K562 (cell line): ENCODE measurements around the gene ZNF862. TPM values are rescaled to one million over a fixed set of nuclear protein-coding genes. Genes with fewer than 3 reads are reported as not detected.

Experiments used
- ATF2 ChIP-seq: sonication (generic); formaldehyde crosslinking; IDR thresholded peaks from 2 replicates; pipeline ENCODE4 v1.8.1; 2022; ENCODE audit warnings: missing genetic modification reagents
- CBX1 ChIP-seq: sonication (generic); IDR thresholded peaks from 2 replicates; pipeline ENCODE4 v1.6.1; 2016; ENCODE audit warnings: antibody characterized with exemption, low read depth, mild to moderate bottlenecking
- FOSL1 ChIP-seq: fragments of 200-800 bp; sonication (Bioruptor generic); conservative IDR thresholded peaks from 2 replicates; pipeline ENCODE4 v1.6.1; 2016; ENCODE audit warnings: missing genetic modification characterization, missing compliant biosample characterization
- HOMEZ ChIP-seq: fragments of 250-450 bp; sonication (Bioruptor Pico); IDR thresholded peaks from 2 replicates; pipeline ENCODE4 v1.4.0; 2020; ENCODE audit warnings: mild to moderate bottlenecking, moderate library complexity
- RCOR1 ChIP-seq, 2 experiments: IDR thresholded peaks; 2 replicates each; pipeline ENCODE4 v1.6.1; 2012; ENCODE audit warnings: low read depth in 2 of 2, low read length in 2 of 2, borderline replicate concordance in 1 of 2, improper control_type of control experiment in 1 of 2
- RREB1 ChIP-seq: fragments of 250-450 bp; sonication (Bioruptor Pico); IDR thresholded peaks from 2 replicates; pipeline ENCODE4 v1.4.0; 2020
- SIN3B ChIP-seq: fragments of 450-650 bp; IDR thresholded peaks from 2 replicates; pipeline ENCODE4 v1.6.1; 2017; ENCODE audit warnings: low read depth, mild to moderate bottlenecking, moderate library complexity
- TCF3 ChIP-seq: sonication (generic); formaldehyde crosslinking; IDR thresholded peaks from 2 replicates; pipeline ENCODE4 v1.4.0; 2020; ENCODE audit warnings: mild to moderate bottlenecking, missing genetic modification reagents
- ZBTB26 ChIP-seq: fragments of 450-650 bp; formaldehyde crosslinking; IDR thresholded peaks from 2 replicates; pipeline ENCODE4 v1.4.0; 2022; ENCODE audit warnings: missing genetic modification characterization
- ZFP1 ChIP-seq: fragments of 450-650 bp; formaldehyde crosslinking; IDR thresholded peaks from 2 replicates; pipeline ENCODE4 v1.4.0; 2020; ENCODE audit warnings: mild to moderate bottlenecking, mixed read lengths
- ZNF280A ChIP-seq: fragments of 450-650 bp; IDR thresholded peaks from 2 replicates; pipeline ENCODE4 v1.6.1; 2018; ENCODE audit warnings: mild to moderate bottlenecking, low read depth; ENCODE audit not compliant: partially characterized antibody
- polyA plus RNA-seq, 8 experiments: library from polyadenylated mRNA; depleted of rRNA in 4 of 8; stranded (reverse) in 5 of 8; unstranded in 3 of 8; fragments of >200 nt; fragmentation: Nextera tagmentation in 2 of 8; fragmentation: Illumina TruSeq in 1 of 8; extraction: Ambion mirVana in 2 of 8; extraction: Trizol in 1 of 8; gene quantifications; 2 replicates each; pipeline versions ENCODE4 v1.2.1 to v1.2.3, GENCODE V29; 2011 to 2014; ENCODE audit warnings: inconsistent platforms in 1 of 8, missing spikeins in 1 of 8
- total RNA-seq, 7 experiments: library from RNA; depleted of rRNA in 6 of 7; stranded (reverse); fragments of >200 nt in 6 of 7; fragmentation: Illumina TruSeq in 2 of 7; extraction: Trizol in 2 of 7; gene quantifications; 2 replicates each; pipeline versions ENCODE4 v1.2.1 to v1.2.3, GENCODE V29; 2011 to 2021; ENCODE audit warnings: low replicate concordance in 1 of 7

Gene ZNF862
- total and polyA plus RNA-seq, 9 of the 15 experiments (the other 6 are each of a cell fraction or from before 2014, with no cell fraction given), result 1.1 to 3.9 (median 2.6) TPM

GRCh38 chr7:149855361-149856305 lies 17.5 kb downstream of the ZNF862 start (continued):
- no peak for TF ChIP-seq TCF3 (CRISPR knock-in tag)
- TF ChIP-seq ZFP1 (CRISPR knock-in tag), result no peak
- peak; percentile 66; the same call in 1 of the 2 replicates for TF ChIP-seq FOSL1 (tag)
- TF ChIP-seq RCOR1 (IDR thresholded peaks at IDR 0.05; ENCODE audit: borderline replicate concordance in 1 of 2, low read depth in 2 of 2, low read length in 2 of 2), result peak in 1 of 2 experiments; percentile 61; a peak in 1 of 4 replicates
- TF ChIP-seq ZNF280A, result no peak
- no peak for TF ChIP-seq HOMEZ (CRISPR knock-in tag)
- TF ChIP-seq ATF2 (CRISPR knock-in tag), result no peak
- no peak for TF ChIP-seq CBX1
- TF ChIP-seq ZBTB26 (CRISPR knock-in tag), result no peak
- no peak for TF ChIP-seq SIN3B
- no peak for TF ChIP-seq RREB1
